KMS-11 (cell line): ENCODE measurements around the gene DAAM2.

Experiments
- H2AFZ ChIP-seq: fragments of 200-600 bp; sonication (generic); 2 replicates; pipeline ENCODE4 v1.6.1; 2016; ENCODE audit warnings: antibody characterized with exemption, mixed run types, low read depth
- H3K27ac ChIP-seq: fragments of 200-600 bp; sonication (generic); 2 replicates; pipeline ENCODE4 v1.6.1; 2016; ENCODE audit warnings: mild to moderate bottlenecking, mixed run types
- H3K27me3 ChIP-seq: fragments of 200-600 bp; sonication (generic); 2 replicates; pipeline ENCODE4 v1.6.1; 2017; ENCODE audit warnings: mild to moderate bottlenecking, low read depth, mixed run types, moderate library complexity; ENCODE audit not compliant: insufficient read depth
- H3K36me3 ChIP-seq: fragments of 200-600 bp; sonication (generic); 2 replicates; pipeline ENCODE4 v1.6.1; 2017; ENCODE audit warnings: mild to moderate bottlenecking, mixed run types; ENCODE audit not compliant: insufficient read depth
- H3K4me1 ChIP-seq: fragments of 200-600 bp; sonication (generic); 2 replicates; pipeline ENCODE4 v1.6.1; 2016; ENCODE audit warnings: mild to moderate bottlenecking, low read depth, mixed run types; ENCODE audit not compliant: poor library complexity, severe bottlenecking
- H3K4me2 ChIP-seq: fragments of 200-600 bp; sonication (generic); 2 replicates; pipeline ENCODE4 v1.7.0; 2016; ENCODE audit warnings: mild to moderate bottlenecking, mixed run types
- H3K4me3 ChIP-seq: fragments of 200-600 bp; sonication (generic); IDR thresholded peaks from 2 replicates; pipeline ENCODE4 v1.6.1; 2017; ENCODE audit warnings: low read depth, low read length, mixed read lengths; ENCODE audit not compliant: insufficient read depth
- H3K79me2 ChIP-seq: fragments of 200-600 bp; sonication (generic); 2 replicates; pipeline ENCODE4 v1.6.1; 2016; ENCODE audit warnings: low read depth, mixed run types; ENCODE audit not compliant: insufficient read depth
- H3K9ac ChIP-seq: fragments of 200-600 bp; sonication (generic); 2 replicates; pipeline ENCODE4 v1.6.1; 2016; ENCODE audit warnings: mild to moderate bottlenecking, mixed run types
- H4K20me1 ChIP-seq: fragments of 200-600 bp; sonication (generic); 2 replicates; pipeline ENCODE4 v1.6.1; 2016; ENCODE audit warnings: mild to moderate bottlenecking, mixed run types; ENCODE audit not compliant: insufficient read depth
- CTCF ChIP-seq: fragments of 200-600 bp; sonication (generic); conservative IDR thresholded peaks from 2 replicates; pipeline ENCODE4 v1.6.1; 2017; ENCODE audit warnings: low read depth, mild to moderate bottlenecking, antibody characterized with exemption, low read length, moderate library complexity, mixed read lengths

DAAM2 gene

GRCh38 chr6:39929039-39929732, 137.0 kb downstream of the DAAM2 start:
- no peaks in the 10 kb centered on the region for H3K79me2 ChIP-seq
- H4K20me1 ChIP-seq: no peaks in the 10 kb centered on the region
- H3K4me1 ChIP-seq: no peaks in the 10 kb centered on the region
- H2AFZ ChIP-seq: no peak overlapping the region
- TF ChIP-seq CTCF: no peak
- H3K4me2 ChIP-seq: no peak overlapping the region
- H3K27me3 ChIP-seq: no peaks in the 10 kb centered on the region
- H3K36me3 ChIP-seq: no peaks in the 10 kb centered on the region
- no peak overlapping the region for H3K27ac ChIP-seq
- H3K9ac ChIP-seq: no peak overlapping the region
- H3K4me3 ChIP-seq: no peak overlapping the region

GRCh38 chr6:39929733-39930461, 137.7 kb downstream of the DAAM2 start:
- Histone ChIP-seq H3K36me3 (no peaks in the 10 kb centered on the region), H3K4me2 (no peak overlapping the region), H3K27me3 (no peaks in the 10 kb centered on the region), H2AFZ (no peak overlapping the region), H3K27ac (no peak overlapping the region), H3K9ac (no peak overlapping the region), H3K79me2 (no peaks in the 10 kb centered on the region), H4K20me1 (no peaks in the 10 kb centered on the region), H3K4me1 (no peaks in the 10 kb centered on the region), H3K4me3 (no peak overlapping the region)
- TF ChIP-seq CTCF: no peak

- H2AFZ ChIP-seq: no peak overlapping the region
- no peak overlapping the region for H3K9ac ChIP-seq
- H3K4me3 ChIP-seq: no peak overlapping the region
- H3K27me3 ChIP-seq: no peaks in the 10 kb centered on the region
- no peaks in the 10 kb centered on the region for H3K4me1 ChIP-seq
- no peak overlapping the region for H3K27ac ChIP-seq
- H3K79me2 ChIP-seq: no peaks in the 10 kb centered on the region
- H4K20me1 ChIP-seq: no peaks in the 10 kb centered on the region
- H3K36me3 ChIP-seq: no peaks in the 10 kb centered on the region
- no peak overlapping the region for H3K4me2 ChIP-seq
- no peak for TF ChIP-seq CTCF
Observed at GRCh38 chr6:39930540-39930939, 138.4 kb downstream of the DAAM2 start.

GRCh38 chr6:39931607-39932006, 139.4 kb downstream of the DAAM2 start:
- no peaks in the 10 kb centered on the region for H3K79me2 ChIP-seq

More at GRCh38 chr6:39931607-39932006, 139.4 kb downstream of the DAAM2 start:
- no peaks in the 10 kb centered on the region for H3K36me3 ChIP-seq
- no peak overlapping the region for H3K4me2 ChIP-seq
- no peak overlapping the region for H3K4me3 ChIP-seq
- no peak overlapping the region for H3K9ac ChIP-seq
- no peak for TF ChIP-seq CTCF
- no peaks in the 10 kb centered on the region for H4K20me1 ChIP-seq
- no peak overlapping the region for H3K27ac ChIP-seq
- H3K27me3 ChIP-seq: no peaks in the 10 kb centered on the region
- H2AFZ ChIP-seq: no peak overlapping the region
- H3K4me1 ChIP-seq: peaks cover 2% of the 10 kb centered on the region
